ENCODE results near the gene SEPTIN10. TPM values are rescaled to one million over a fixed set of nuclear protein-coding genes. Genes with fewer than 3 reads are reported as not detected.
"Not testable (repeated sequence)": the region's sequence is repeated elsewhere in the genome, so short reads cannot be mapped to it uniquely, and the experiment has no call there.

SEPTIN10 gene
- total RNA-seq, 1 experiment from 2014 or later: 124 TPM

GRCh38 chr2:109602617-109603188, 11.1 kb downstream of the SEPTIN10 start:
- no peak for DNase-seq (ENCODE audit: low read depth)

DNA sequence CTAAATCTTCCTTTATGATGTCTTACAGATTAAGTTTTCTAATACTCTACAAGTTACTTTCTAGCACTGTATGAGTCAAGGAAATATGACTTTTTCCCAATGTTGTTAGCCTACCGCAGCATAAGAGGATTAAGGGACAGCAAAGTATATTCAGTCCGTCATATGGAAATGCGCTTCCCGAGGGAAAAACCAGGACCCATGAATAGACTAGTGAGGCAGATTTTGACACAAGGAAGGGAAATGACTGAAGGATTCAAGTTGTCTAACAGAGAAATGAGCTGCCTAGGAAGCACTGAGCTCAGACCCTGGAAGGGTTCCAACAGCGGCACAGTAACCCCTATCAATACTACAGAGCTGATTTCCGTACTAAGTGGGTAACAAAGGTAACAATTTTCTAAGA, 12.0 kb downstream of the SEPTIN10 start:
- no peak for DNase-seq (ENCODE audit: low read depth)

GRCh38 chr2:109597283-109597682, 16.5 kb downstream of the SEPTIN10 start:
- DNase-seq (ENCODE audit: low read depth): no peak

DNA sequence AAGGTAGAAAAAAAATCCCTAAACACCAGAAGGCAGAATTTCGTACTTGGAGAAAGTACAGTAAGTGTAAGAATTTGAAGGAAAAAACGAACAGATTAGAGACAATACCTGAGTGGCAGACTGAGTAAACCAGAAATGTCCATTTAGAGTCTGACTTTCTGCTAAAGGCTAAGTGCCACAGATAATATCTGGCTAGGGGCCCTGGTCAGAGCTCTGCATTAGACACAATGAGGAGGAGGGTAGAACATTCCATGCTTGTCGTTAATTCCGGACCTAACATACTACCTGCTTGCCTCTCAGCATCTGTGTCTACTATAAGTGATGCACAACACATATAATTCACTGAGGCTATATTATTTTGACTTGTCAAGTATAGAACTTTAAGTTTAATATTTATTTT, 18.1 kb downstream of the SEPTIN10 start:
- DNase-seq (ENCODE audit: low read depth): no peak

DNA sequence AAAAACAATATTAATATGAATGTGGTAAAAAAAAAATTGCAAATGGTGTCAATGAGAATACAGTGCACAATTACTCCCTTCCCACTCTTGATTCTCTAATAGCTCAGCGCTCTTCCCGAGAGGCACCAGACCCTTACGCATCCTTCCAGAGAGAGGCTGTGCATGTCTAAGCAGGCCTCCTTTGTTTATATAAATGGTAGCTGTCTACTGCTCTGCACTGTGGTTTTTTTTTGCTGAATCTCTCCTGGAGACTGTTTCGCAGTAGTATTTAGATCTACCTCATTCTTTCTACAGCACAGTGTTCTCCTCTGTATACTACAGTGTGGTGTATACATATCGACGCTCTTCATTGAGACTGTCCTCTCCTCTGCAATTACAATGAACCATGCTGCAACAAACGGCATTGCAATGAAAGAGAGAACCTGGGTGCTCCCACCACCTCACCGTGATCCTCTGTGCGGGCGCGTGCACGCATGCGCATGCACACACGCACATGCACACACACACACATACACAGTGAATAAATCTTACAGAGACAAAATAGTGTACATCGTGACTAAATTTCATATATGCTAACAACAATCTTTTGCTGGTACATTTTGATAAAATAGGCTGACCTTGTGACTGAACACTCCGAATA, 19.4 kb downstream of the SEPTIN10 start:
- no peak for DNase-seq (ENCODE audit: low read depth)

DNA sequence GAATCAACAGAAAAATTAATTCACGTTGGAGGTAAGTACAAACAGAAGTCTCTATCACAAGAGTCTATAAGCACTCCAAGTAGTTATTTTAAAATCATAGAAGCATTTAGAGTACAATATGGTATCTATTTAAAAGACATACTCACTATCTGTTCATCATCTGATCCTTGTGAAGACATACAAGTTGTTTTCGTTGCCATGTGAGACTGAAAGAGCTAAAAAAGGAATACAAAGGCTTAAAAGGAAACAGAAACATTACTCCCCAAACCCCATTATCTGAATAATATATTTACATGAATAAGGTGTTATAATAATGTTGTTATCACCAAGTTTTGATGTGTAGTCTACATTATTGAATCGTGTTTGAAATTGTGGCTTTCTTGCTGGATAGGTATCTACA, 20.9 kb downstream of the SEPTIN10 start:
- no peak for DNase-seq (ENCODE audit: low read depth)

DNA sequence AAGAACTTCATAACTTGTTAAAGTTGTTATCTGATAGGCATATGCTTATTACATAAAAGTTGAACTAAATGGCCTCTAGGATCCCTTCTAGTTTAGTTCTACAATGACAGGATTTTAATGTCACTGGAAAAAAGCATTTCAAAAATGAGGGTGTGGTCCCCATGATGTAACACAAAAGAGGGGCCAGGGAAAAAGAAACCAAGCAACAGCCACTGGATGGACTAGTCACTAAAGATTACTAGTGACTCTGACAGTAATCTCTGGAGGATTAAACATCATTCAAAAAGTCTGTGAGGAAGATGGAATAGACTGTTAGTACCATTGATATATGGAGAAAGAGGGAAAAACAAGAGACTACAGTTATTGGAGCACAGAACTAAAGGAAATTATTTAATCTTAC, 22.6 kb downstream of the SEPTIN10 start:
- no peak for DNase-seq (ENCODE audit: low read depth)

GRCh38 chr2:109586687-109587086, 27.1 kb downstream of the SEPTIN10 start:
- no peak for DNase-seq (ENCODE audit: low read depth)

GRCh38 chr2:109582928-109583895, 30.6 kb downstream of the SEPTIN10 start:
- peak; percentile 14 for DNase-seq (ENCODE audit: low read depth)

- not testable (repeated sequence) for DNase-seq (ENCODE audit: low read depth)
Measured at GRCh38 chr2:109577630-109578029, 36.1 kb downstream of the SEPTIN10 start.

- no peak for DNase-seq (ENCODE audit: low read depth)
Measured at GRCh38 chr2:109575373-109575772, 38.4 kb downstream of the SEPTIN10 start.

DNA sequence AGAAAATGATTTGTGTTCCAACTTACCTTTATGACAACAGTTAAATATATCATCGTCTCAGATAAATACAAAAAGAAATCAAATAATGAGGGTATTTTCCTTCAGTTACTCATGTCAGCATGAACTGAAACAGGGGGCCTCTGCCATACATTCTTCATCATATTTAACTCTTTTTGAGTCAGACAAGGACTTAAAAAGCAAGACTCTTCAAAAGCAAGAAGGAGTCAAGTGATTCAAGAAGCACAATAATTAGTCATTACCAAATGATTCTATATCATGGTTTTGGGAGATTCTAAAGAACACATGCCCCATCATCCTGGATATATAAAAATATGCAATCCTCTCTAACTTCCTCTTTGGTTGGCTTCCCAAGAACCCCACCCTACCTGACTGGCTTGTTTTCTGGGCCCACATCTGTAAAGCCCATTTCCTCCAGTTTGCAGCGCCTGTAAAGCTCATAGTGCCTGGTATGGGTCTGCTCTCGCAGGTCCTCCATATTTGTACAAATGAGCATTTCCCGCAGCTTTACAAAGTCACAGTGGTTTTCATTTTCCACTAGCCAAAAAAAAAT, 49.7 kb downstream of the SEPTIN10 start:
- DNase-seq (ENCODE audit: low read depth): no peak

GRCh38 chr2:109563288-109563687, 50.5 kb downstream of the SEPTIN10 start:
- no peak for DNase-seq (ENCODE audit: low read depth)

DNA sequence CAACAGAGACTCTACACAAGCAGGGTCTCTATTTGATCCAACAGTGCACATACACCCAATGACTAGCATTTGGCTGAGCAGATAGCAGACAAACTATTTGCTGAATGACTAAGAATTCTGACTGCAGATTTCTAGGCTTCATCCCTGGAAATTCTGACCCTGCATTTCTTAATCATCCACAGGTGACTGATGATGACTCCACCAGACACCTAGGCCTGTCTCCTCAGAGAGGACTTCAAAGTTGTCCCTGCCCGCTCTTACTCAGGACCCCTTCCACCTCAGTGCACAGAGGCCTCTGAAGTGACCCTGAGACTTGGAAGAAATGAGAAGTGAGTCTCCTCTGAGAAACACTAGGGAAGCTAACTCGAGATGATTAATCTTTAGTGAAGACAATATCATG, 51.3 kb downstream of the SEPTIN10 start:
- no peak for DNase-seq (ENCODE audit: low read depth)

- peak; percentile 17 for DNase-seq (ENCODE audit: low read depth)
Measured at GRCh38 chr2:109560265-109560664, 53.5 kb downstream of the SEPTIN10 start.

GRCh38 chr2:109558076-109558882, 55.5 kb downstream of the SEPTIN10 start:
- DNase-seq (ENCODE audit: low read depth): peak; percentile 87

- no peak for DNase-seq (ENCODE audit: low read depth)
Measured at GRCh38 chr2:109557309-109557708, 56.5 kb downstream of the SEPTIN10 start.

DNA sequence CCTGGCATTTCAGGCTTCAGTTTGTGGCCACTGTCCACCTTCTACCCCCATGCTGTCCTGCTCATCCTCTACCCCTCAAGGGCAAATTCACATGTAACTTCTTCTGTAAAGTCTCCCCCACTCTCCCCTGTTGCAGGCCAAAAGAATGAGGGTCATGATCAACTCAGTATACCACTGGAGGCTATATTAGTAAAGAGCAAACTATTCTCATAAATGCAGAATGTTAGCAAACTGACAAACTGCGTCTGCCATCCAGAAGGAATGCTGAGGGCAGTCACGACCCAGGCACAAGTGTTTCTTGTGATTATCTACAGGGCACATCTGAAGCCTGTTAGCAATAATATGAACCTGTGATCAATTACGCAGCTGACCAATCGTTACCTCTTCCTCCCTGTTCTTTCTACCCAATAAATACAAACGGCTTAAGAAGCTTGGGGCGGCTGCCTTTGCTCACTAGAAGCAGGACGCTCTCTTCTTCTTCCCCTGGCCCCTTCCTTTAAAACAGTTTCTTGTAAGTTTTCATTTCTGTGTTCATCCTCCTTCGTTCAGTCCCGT, 58.3 kb downstream of the SEPTIN10 start:
- no peak for DNase-seq (ENCODE audit: low read depth)

GRCh38 chr2:109554758-109555157, 59.0 kb downstream of the SEPTIN10 start:
- no peak for DNase-seq (ENCODE audit: low read depth)

GRCh38 chr2:109549016-109549590, 64.7 kb downstream of the SEPTIN10 start:
- DNase-seq (ENCODE audit: low read depth): peak; percentile 13

DNA sequence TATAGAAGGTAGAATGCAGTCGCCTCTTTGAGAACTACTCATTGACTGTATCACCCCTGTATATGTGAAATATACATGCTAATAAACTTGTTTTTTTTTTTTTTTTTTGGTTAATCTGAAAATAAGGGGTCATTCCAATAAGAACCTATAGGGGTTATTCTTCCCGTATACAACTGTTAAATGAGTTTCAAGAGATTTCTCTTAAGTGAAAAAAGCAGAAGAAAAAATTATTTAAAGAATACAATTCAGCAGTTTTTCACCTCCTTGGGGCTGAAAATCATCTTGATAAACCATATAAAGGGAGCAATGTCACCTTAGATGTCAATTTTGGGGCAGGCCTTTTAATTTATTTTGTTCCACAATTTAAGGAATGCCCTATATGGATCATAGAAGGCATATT, 66.5 kb downstream of the SEPTIN10 start:
- no peak for DNase-seq (ENCODE audit: low read depth)
